ENCODE measurements around the gene SEMA3B. TPM values are rescaled to one million over a fixed set of nuclear protein-coding genes. Genes with fewer than 3 reads are reported as not detected.

The SEMA3B gene
- total RNA-seq, 4 donors from 2014 or later = 59.5 to 423 (median 122) TPM

DNA sequence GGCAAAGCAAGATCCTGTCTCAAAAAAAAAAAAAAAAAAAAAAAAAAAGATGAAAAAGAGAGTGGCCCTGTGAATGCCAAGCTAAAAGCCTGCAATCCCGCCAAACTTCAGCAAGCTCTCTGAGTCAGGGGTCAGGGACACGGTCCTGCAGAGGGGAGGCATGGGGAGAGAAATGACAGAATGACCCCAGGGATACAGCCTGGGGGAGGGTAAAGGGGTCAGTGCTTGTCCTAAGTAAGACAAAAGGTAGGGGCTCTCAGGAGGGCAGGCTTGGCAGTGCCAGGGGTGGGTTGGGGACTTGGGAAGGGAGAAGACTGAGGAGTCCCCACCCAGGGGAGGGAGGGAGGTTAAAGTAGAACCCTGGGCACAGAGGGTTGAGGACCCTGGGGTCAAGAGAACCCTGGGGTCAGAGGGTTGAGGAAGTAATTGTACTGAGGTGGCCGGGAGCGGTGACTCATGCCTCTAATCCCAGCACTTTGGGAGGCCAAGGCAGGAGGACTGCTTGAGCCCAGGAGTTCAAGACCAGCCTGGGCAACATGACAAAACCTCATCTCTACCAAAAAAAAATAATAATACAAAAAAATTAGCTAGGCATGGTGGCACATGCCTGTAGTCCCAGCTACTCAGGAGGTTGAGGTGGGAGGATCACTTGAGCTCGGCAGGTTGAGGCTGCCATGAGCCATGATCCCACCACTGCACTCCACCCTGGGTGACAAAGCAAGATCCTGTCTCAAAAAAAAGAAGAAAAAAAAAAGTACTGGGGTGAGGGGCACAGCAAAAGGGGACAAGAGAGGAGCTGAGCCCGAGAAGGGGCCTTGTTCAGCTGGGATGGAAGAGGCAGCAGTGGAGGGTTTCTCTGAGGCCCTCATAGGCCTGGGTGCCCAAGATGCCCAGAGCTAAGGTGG, 5.2 kb upstream of the SEMA3B start:
- Histone ChIP-seq H3K27me3 (no peaks in the 10 kb centered on the region), H3K36me3 (no peaks in the 10 kb centered on the region), H3K27ac (peak overlapping the region; percentile 85 to 96 (median 88)), H3K4me1 (peaks cover 50 to 76% (median 56%) of the 10 kb centered on the region in 4 donors), H3K9me3 (no peaks in the 10 kb centered on the region), H3K4me3 (no peak overlapping the region)
- TF ChIP-seq EP300 (IDR thresholded peaks at IDR 0.05; ENCODE audit: low read depth) (no peak), POLR2A (IDR thresholded peaks at IDR 0.05) (no peak), POLR2AphosphoS5 (IDR thresholded peaks at IDR 0.05) (no peak)
- TF ChIP-seq, protein P1, sequence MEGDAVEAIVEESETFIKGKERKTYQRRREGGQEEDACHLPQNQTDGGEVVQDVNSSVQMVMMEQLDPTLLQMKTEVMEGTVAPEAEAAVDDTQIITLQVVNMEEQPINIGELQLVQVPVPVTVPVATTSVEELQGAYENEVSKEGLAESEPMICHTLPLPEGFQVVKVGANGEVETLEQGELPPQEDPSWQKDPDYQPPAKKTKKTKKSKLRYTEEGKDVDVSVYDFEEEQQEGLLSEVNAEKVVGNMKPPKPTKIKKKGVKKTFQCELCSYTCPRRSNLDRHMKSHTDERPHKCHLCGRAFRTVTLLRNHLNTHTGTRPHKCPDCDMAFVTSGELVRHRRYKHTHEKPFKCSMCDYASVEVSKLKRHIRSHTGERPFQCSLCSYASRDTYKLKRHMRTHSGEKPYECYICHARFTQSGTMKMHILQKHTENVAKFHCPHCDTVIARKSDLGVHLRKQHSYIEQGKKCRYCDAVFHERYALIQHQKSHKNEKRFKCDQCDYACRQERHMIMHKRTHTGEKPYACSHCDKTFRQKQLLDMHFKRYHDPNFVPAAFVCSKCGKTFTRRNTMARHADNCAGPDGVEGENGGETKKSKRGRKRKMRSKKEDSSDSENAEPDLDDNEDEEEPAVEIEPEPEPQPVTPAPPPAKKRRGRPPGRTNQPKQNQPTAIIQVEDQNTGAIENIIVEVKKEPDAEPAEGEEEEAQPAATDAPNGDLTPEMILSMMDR (IDR thresholded peaks at IDR 0.05) = no peak
- DNase-seq = no peak
- 61 to 62% methylated on average over 4 to 6 of the region's 6 CpGs for WGBS, 2 donors (ENCODE audit: low coverage in 1 of 2)
- intact Hi-C loops (cut with DNase I; ENCODE audit: low total_unique reads) = loop anchor here (5.0 kb wide), 1 partner anchor 36 kb away; no protein-coding TSS in a partner anchor
- in situ Hi-C loops (cut with MboI; ENCODE audit: low pct_ligation_motif_present in 1 of 4, low pct_unique_long_range_greater_than_20kb in 1 of 4, low sequenced_read_pairs in 3 of 4) = no loop called here

DNA sequence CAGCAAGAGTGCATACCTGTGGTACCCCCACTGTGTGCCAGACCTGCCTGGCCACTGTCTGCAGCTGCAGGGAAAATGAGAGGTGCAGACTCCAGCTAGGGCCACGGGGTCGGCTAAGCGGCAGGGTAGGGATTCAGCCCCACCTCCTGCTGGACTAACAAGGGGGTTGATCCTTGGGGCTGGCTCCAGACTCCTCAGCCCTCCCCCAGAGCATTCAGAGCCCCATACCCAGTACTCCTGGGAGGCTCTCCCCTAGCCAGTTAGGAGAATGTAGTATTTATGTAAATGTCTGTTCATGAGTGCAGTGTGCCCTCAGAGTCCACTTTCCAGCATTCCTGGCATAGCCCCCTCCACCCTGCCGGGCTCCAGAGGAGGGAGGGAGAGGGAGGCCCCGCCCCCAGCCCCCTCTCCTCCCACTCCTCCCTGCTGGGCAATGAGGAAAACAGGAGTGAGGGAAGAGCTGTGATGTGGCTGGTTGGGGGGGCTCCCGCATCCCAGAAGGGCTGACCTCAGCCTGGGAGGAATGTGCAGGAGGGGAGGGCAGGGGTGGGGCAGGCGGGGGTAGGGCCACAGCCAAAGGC, 4.5 kb upstream of the SEMA3B start:
- H3K27me3 ChIP-seq = no peaks in the 10 kb centered on the region
- H3K9me3 ChIP-seq = no peaks in the 10 kb centered on the region
- H3K36me3 ChIP-seq = no peaks in the 10 kb centered on the region
- no peak overlapping the region for H3K4me3 ChIP-seq
- intact Hi-C loops (cut with DNase I; ENCODE audit: low total_unique reads) (loop anchor here (5.0 kb wide), 1 partner anchor 37 kb away; no protein-coding TSS in a partner anchor), in situ Hi-C loops (cut with MboI; ENCODE audit: low pct_ligation_motif_present in 1 of 4, low pct_unique_long_range_greater_than_20kb in 1 of 4, low sequenced_read_pairs in 3 of 4) (no loop called here)
- H3K27ac ChIP-seq = peak overlapping the region; percentile 85 to 96 (median 88)
- H3K4me1 ChIP-seq = peaks cover 56 to 76% (median 61%) of the 10 kb centered on the region in 4 donors
- DNase-seq = peak; percentile 64
- TF ChIP-seq, protein P1 (IDR thresholded peaks at IDR 0.05) = no peak
- TF ChIP-seq POLR2AphosphoS5 (IDR thresholded peaks at IDR 0.05) = peak in 1 of 3 donors; percentile 37
- WGBS, 2 donors (ENCODE audit: low coverage in 1 of 2) = 31 to 60% methylated on average over 1 to 7 of the region's 7 CpGs

DNA sequence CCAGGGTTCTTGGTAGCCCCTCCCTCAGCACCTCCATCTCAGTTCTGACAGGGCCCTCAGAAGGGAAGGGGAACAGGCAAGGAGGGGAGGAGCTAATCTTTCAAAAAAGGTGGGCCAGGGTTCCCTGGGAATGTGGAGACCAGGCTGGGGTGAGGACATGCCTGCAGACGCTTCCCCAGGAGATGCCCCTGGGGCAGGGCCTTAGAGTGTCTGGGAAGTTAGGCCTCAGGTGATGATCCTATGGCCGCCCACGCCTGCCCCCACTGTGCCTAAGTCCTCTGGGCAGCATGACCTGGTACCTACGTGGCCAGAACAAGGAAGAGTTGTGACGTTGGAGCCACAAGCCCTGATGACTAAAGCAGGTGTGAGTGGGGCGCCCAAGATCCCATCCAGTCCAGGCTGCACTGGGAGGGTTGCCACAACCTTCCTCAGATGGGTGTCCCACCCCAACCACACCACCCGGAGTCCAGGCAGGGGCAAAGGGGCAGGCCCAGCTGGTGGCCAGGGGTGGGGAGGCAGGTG, 3.9 kb upstream of the SEMA3B start:
- no peak overlapping the region for H3K4me3 ChIP-seq
- peak; percentile 41 for DNase-seq

More for the DNA sequence above, 3.9 kb upstream of the SEMA3B start:
- Histone ChIP-seq H3K36me3 (no peaks in the 10 kb centered on the region), H3K9me3 (no peaks in the 10 kb centered on the region), H3K27ac (peak overlapping the region; percentile 85 to 96 (median 88)), H3K4me1 (peaks cover 56 to 77% (median 62%) of the 10 kb centered on the region in 4 donors), H3K27me3 (no peaks in the 10 kb centered on the region)
- TF ChIP-seq, protein P1 (IDR thresholded peaks at IDR 0.05) = no peak
- TF ChIP-seq POLR2A (IDR thresholded peaks at IDR 0.05) (no peak), POLR2AphosphoS5 (IDR thresholded peaks at IDR 0.05) (no peak), EP300 (IDR thresholded peaks at IDR 0.05; ENCODE audit: low read depth) (no peak)
- intact Hi-C loops (cut with DNase I; ENCODE audit: low total_unique reads) = loop anchor here (5.0 kb wide), 1 partner anchor 38 kb away; no protein-coding TSS in a partner anchor
- in situ Hi-C loops (cut with MboI; ENCODE audit: low pct_ligation_motif_present in 1 of 4, low pct_unique_long_range_greater_than_20kb in 1 of 4, low sequenced_read_pairs in 3 of 4) = no loop called here
- 56% methylated on average over 7 of the region's 7 CpGs; no CpG with 5 or more reads in 1 of the 2 donors for WGBS, 2 donors (ENCODE audit: low coverage in 1 of 2)
